AG04450 (cell line): ENCODE results near the gene BCAN. TPM values are rescaled to one million over a fixed set of nuclear protein-coding genes. Genes with fewer than 3 reads are reported as not detected.
"Not testable (repeated sequence)": the region's sequence is repeated elsewhere in the genome, so short reads cannot be mapped to it uniquely, and the experiment has no call there.

ENCODE experiments used
- CTCF ChIA-PET: fragments of 300-600, 350-600 bp; formaldehyde crosslinking; extraction: SDS; loops from one replicate; lab custom pipeline; 2022; ENCODE audit warnings: antibody characterized with exemption, inconsistent platforms; lab: Charles Lee
- POLR2A ChIA-PET: fragments of 350-600 bp; formaldehyde crosslinking; extraction: SDS; loops from one replicate; lab custom pipeline; 2021; ENCODE audit warnings: antibody characterized with exemption, inconsistent platforms; lab: Yijun Ruan, JAX
- DNase-seq: peaks from one replicate; pipeline ENCODE4 v3.0.0-alpha.2; 2011; ENCODE audit warnings: low read depth, low spot score
- H3K27ac ChIP-seq: one replicate; pipeline ENCODE4 v1.5.1; 2012; ENCODE audit warnings: low read depth, low read length, control low read depth
- H3K27me3 ChIP-seq: one replicate; pipeline ENCODE4 v1.6.0; 2012; ENCODE audit warnings: low read length; ENCODE audit not compliant: control insufficient read depth, insufficient read depth
- H3K4me3 ChIP-seq: 2 replicates; pipeline ENCODE4 v1.5.1; 2011; ENCODE audit warnings: mild to moderate bottlenecking, low read depth, low read length, control low read depth
- H3K9me3 ChIP-seq: 2 replicates; pipeline ENCODE4 v1.5.1; 2012; ENCODE audit warnings: low read length; ENCODE audit not compliant: control insufficient read depth, insufficient read depth
- CTCF ChIP-seq: IDR thresholded peaks from 2 replicates; pipeline ENCODE4 v1.5.1; 2011; ENCODE audit warnings: low read depth, low read length, control low read depth, inconsistent platforms
- polyA plus RNA-seq: library from polyadenylated mRNA; depleted of rRNA; stranded (reverse); fragments of >200 nt; gene quantifications from 2 replicates; pipeline ENCODE4 v1.2.3, GENCODE V29; 2011

BCAN gene
- polyA plus RNA-seq, 1 experiment = not detected

- Histone ChIP-seq H3K27me3 (peaks cover 48% of the 10 kb centered on the region), H3K4me3 (no peak overlapping the region), H3K9me3 (no peaks in the 10 kb centered on the region; the same call in 1 of the 2 replicates), H3K27ac (no peak overlapping the region)
- ChIA-PET POLR2A (no interaction called here), CTCF (interaction anchor here (0.5 to 6.5 kb wide), 19 partner anchors 8 to 181 kb away, joined by 3 to 175 read pairs (median 7); partner anchors contain the start of genes ISG20L2, METTL25B and NES)
- DNase-seq = no peak
- TF ChIP-seq CTCF = no peak
These were observed 15.9 kb upstream of the BCAN start for GRCh38 chr1:156626079-156626438.

- no peak for DNase-seq
- peak; percentile 78 for TF ChIP-seq CTCF
- POLR2A ChIA-PET = interaction anchor here (0.7 kb wide), 1 partner anchor 11 kb away, joined by 5 read pairs; no protein-coding TSS in a partner anchor
- Histone ChIP-seq H3K4me3 (no peak overlapping the region), H3K9me3 (no peaks in the 10 kb centered on the region; the same call in 1 of the 2 replicates), H3K27ac (no peak overlapping the region), H3K27me3 (peaks cover 49% of the 10 kb centered on the region)
- CTCF ChIA-PET = interaction anchor here (0.6 to 6.5 kb wide), 29 partner anchors 10 to 266 kb away, joined by 3 to 175 read pairs (median 8); partner anchors contain the start of genes NAXE and NES
These were observed 14.5 kb upstream of the BCAN start for GRCh38 chr1:156627313-156627880.

GRCh38 chr1:156629823-156630449 lies 12.0 kb upstream of the BCAN start:
- H3K4me3 ChIP-seq = no peak overlapping the region
- no peak for TF ChIP-seq CTCF

GRCh38 chr1:156631152-156631551 lies 10.8 kb upstream of the BCAN start:
- not testable (repeated sequence) for DNase-seq
- peaks cover 51% of the 10 kb centered on the region for H3K27me3 ChIP-seq

More at GRCh38 chr1:156629823-156630449, 12.0 kb upstream of the BCAN start:
- ChIA-PET POLR2A (no interaction called here), CTCF (interaction anchor here (0.9 to 1.0 kb wide), 2 partner anchors 10 to 244 kb away, joined by 3 read pairs; no protein-coding TSS in a partner anchor)
- peaks cover 47% of the 10 kb centered on the region for H3K27me3 ChIP-seq
- no peak for DNase-seq
- H3K27ac ChIP-seq = no peak overlapping the region
- H3K9me3 ChIP-seq = no peaks in the 10 kb centered on the region

DNA sequence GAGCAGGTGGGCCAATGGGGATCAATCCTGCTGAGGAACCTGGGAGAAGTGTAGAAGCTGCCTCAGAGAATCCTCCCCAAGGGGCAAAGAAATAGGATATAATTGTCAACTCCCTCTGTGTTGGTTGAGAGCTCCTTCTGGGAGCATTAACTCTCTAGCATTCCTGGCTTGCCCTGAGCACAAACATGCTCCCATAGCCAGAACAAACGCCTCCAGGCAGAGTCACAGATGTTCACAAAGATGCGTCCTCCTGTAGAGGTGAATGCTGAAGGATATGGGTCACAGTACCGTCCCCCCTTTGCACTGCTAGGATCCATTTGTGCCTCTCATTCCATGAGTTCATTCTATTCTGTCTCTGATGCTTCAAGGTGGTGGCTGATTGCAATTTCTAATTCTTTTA lies 9.6 kb upstream of the BCAN start:
- no peak for DNase-seq
- no peak overlapping the region for H3K4me3 ChIP-seq
- H3K27ac ChIP-seq = no peak overlapping the region
- CTCF ChIA-PET = no interaction called here
- POLR2A ChIA-PET = no interaction called here
- peaks cover 56% of the 10 kb centered on the region for H3K27me3 ChIP-seq
- TF ChIP-seq CTCF = no peak
- H3K9me3 ChIP-seq = no peaks in the 10 kb centered on the region

More at GRCh38 chr1:156631152-156631551, 10.8 kb upstream of the BCAN start:
- CTCF ChIA-PET = interaction anchor here (0.7 kb wide), 2 partner anchors 70 to 283 kb away, joined by 3 to 6 read pairs; no protein-coding TSS in a partner anchor
- H3K27ac ChIP-seq, H3K9me3 ChIP-seq, POLR2A ChIA-PET, H3K4me3 ChIP-seq: not testable (repeated sequence)
